ENCODE results near the gene DIAPH1.

DNA sequence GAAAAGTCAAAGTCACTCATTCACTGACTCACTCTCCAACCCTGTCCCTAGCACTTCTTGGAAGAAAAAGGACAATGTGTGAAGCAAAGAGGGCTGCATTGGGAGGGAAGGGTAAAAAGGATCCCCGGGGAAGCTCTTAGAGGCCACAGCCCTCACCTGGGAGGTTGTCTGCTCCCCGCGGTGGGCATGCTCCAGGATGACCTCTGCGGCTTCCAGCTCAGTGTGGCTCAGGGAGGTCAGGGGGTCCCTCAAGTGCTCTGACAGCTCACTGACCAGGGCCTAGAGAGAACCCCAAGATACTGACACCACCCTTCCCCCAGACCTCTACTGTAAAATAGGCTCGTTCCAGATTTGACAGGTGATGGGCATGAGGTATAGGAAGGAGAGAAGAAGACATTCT is 28.4 kb upstream of the DIAPH1 start:
- TF ChIP-seq, protein P1, sequence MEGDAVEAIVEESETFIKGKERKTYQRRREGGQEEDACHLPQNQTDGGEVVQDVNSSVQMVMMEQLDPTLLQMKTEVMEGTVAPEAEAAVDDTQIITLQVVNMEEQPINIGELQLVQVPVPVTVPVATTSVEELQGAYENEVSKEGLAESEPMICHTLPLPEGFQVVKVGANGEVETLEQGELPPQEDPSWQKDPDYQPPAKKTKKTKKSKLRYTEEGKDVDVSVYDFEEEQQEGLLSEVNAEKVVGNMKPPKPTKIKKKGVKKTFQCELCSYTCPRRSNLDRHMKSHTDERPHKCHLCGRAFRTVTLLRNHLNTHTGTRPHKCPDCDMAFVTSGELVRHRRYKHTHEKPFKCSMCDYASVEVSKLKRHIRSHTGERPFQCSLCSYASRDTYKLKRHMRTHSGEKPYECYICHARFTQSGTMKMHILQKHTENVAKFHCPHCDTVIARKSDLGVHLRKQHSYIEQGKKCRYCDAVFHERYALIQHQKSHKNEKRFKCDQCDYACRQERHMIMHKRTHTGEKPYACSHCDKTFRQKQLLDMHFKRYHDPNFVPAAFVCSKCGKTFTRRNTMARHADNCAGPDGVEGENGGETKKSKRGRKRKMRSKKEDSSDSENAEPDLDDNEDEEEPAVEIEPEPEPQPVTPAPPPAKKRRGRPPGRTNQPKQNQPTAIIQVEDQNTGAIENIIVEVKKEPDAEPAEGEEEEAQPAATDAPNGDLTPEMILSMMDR (IDR thresholded peaks at IDR 0.05): no peak
- TF ChIP-seq POLR2A (IDR thresholded peaks at IDR 0.05): no peak
- TF ChIP-seq POLR2AphosphoS5 (IDR thresholded peaks at IDR 0.05): no peak

Data from prostate gland (tissue), 2 donors.